Heart right ventricle (tissue), 16 donors: Measurements from ENCODE around the gene ST8SIA5. TPM values are rescaled to one million over a fixed set of nuclear protein-coding genes. Genes with fewer than 3 reads are reported as not detected.

Experiments used
- ATAC-seq, 8 donors: fragments of 200-7000 bp; cut with Tn5 transposase; one replicate each; pipeline ENCODE4 v1.9.1; 2020; ENCODE audit warnings: mild to moderate bottlenecking in 8 of 8, moderate library complexity in 8 of 8, moderate number of reproducible peaks in 1 of 8
- DNase-seq, 2 donors: peaks; one replicate each; pipeline ENCODE4 v3.0.0-alpha.2; 2020
- H3K27ac ChIP-seq, 10 donors: fragments of 200-600 bp; sonication (generic) in 2 of 10; one replicate each; pipeline versions ENCODE4 v1.5.0 to v1.8.0; 2020 to 2022; ENCODE audit warnings: mild to moderate bottlenecking in 3 of 10
- H3K27me3 ChIP-seq, 7 donors: fragments of 200-600 bp; one replicate each; pipeline ENCODE4 v1.8.0; 2021 to 2022; ENCODE audit warnings: mild to moderate bottlenecking in 2 of 7
- H3K36me3 ChIP-seq, 9 donors: fragments of 200-600 bp; sonication (generic) in 1 of 9; one replicate each; pipeline versions ENCODE4 v1.5.0 to v1.8.0; 2020 to 2022; ENCODE audit warnings: mild to moderate bottlenecking in 2 of 9
- H3K4me1 ChIP-seq, 9 donors: fragments of 200-600 bp; sonication (generic) in 1 of 9; one replicate each; pipeline versions ENCODE4 v1.5.0 to v1.8.0; 2020 to 2022; ENCODE audit warnings: mild to moderate bottlenecking in 4 of 9
- H3K4me3 ChIP-seq, 10 donors: fragments of 200-600 bp; sonication (generic) in 2 of 10; one replicate each; pipeline versions ENCODE4 v1.5.0 to v1.8.0; 2020 to 2022; ENCODE audit warnings: mild to moderate bottlenecking in 7 of 10, moderate library complexity in 2 of 10
- H3K9me3 ChIP-seq, 11 donors: fragments of 200-600 bp in 10 of 11; sonication (generic) in 2 of 11; one replicate each; pipeline versions ENCODE4 v1.5.0 to v1.8.0; 2013 to 2022; ENCODE audit warnings: mild to moderate bottlenecking in 2 of 11, control low read depth in 1 of 11, moderate library complexity in 1 of 11
- CTCF ChIP-seq, 9 donors: fragments of 200-600 bp; sonication (generic) in 2 of 9; IDR thresholded peaks; one replicate each; pipeline versions ENCODE4 v1.5.0 to v1.8.0; 2021 to 2022; ENCODE audit warnings: antibody characterized with exemption in 9 of 9, mild to moderate bottlenecking in 5 of 9, moderate library complexity in 1 of 9
- WGBS, 2 donors: extraction: QIAGEN DNeasy Blood & Tissue Kit; methylation state at CpG; one replicate each; pipeline ENCODE4 v1.1.7; 2013; ENCODE audit warnings: inconsistent platforms in 1 of 2; 5-methylcytosine and 5-hydroxymethylcytosine counted together
- intact Hi-C, 10 donors: fragments of 100-400 bp; cut with DNase I; formaldehyde crosslinking; loops; one replicate each; pipeline versions ENCODE4 v1.11.1 to v1.14.2; 2022
- polyA plus RNA-seq, 2 donors: library from polyadenylated mRNA; stranded (reverse); fragments of 200-250 nt; gene quantifications; one replicate each; pipeline ENCODE4 v1.2.3, GENCODE V29; 2013
- total RNA-seq, 10 donors: library from RNA; stranded (reverse); fragmentation: NEBNext Ultra II Directional in 3 of 10; extraction: Animal tissue kit (Norgen Biotek cat#: 25700) in 3 of 10; gene quantifications; one replicate each; pipeline versions ENCODE4 v1.2.1 to v1.2.4, GENCODE V29; 2021 to 2023
- donor health status: Arrhythmogenic right ventricular cardiomyopathy.
- donor health status: ischemic (EF 13 %, LVEDD 7.1; RV severe dilation, severe dysfunction).
- donor health status: healthy with polysubstance abuse.
- donor health status: DM: no; HTN: yes; CAD: no.
- donor health status: DM: no; HTN: no; CAD: no.
- donor health status: ischemic (EF 25% LVEDD 6.9; RV normal size, moderate dysfunction).
- donor health status: ischemic (EF 25% LVEDD 5.7; RV mildly dilated, moderate dysfunction).
- donor health status: healthy.
- donor health status: DM: yes; HTN: yes; CAD: no.
- donor health status: Ischemic cardiomyopathy.
- donor health status: ischemic (EF 35%, LVEDD 5.7; RV mildly dilated, moderate dysfunction).
- donor health status: nonischemic (EF 11% LVEDD 7.7; RV severe dilation, severe dysfunction).
- donor health status: DM: yes; HTN: yes; CAD: no.
- donor health status: PGD.
- donor health status: ischemic (EF 29% LVEDD 5.4; RV normal size, mild dysfunction).
- donor health status: nonischemic (EF 23%, LVEDD 6.1; RV moderate dilation, normal function).

The ST8SIA5 gene
- total and polyA plus RNA-seq, 12 donors, result 1.0 to 16.8 (median 5.1) TPM

- H3K27ac ChIP-seq, result peak overlapping the region in 3 of 10 donors; percentile 17 to 58 (median 35)
- H3K4me3 ChIP-seq, result no peak overlapping the region
- WGBS, 2 donors, result 31 to 39% methylated on average over 2 of the region's 2 CpGs
- TF ChIP-seq CTCF (IDR thresholded peaks at IDR 0.05), result no peak
- peaks cover 1 to 43% (median 18%) of the 10 kb centered on the region in 9 donors for H3K4me1 ChIP-seq
- no peaks in the 10 kb centered on the region for H3K36me3 ChIP-seq
- peaks cover 0 to 60% (median 32%) of the 10 kb centered on the region in 7 donors for H3K27me3 ChIP-seq
- no peaks in the 10 kb centered on the region for H3K9me3 ChIP-seq
- DNase-seq (no peak), ATAC-seq (peak in 1 of 8 donors; percentile 74)
- intact Hi-C loops, result no loop called here
Observed at GRCh38 chr18:46761059-46761769, 4.4 kb upstream of the ST8SIA5 start.

- H3K4me1 ChIP-seq, result peaks cover 2 to 56% (median 25%) of the 10 kb centered on the region in 9 donors
- ATAC-seq (no peak), DNase-seq (no peak)
- H3K27ac ChIP-seq, result no peak overlapping the region
- TF ChIP-seq CTCF (IDR thresholded peaks at IDR 0.05), result no peak
- no peak overlapping the region for H3K4me3 ChIP-seq
- intact Hi-C loops, result loop anchor here in 3 of 10 donors (5.0 to 10.0 kb wide), 2 partner anchors 48 to 65 kb away; no protein-coding TSS in a partner anchor
- peaks cover 0 to 73% (median 44%) of the 10 kb centered on the region in 7 donors for H3K27me3 ChIP-seq
- H3K36me3 ChIP-seq, result no peaks in the 10 kb centered on the region
- no peaks in the 10 kb centered on the region for H3K9me3 ChIP-seq
- WGBS, 2 donors, result 51 to 58% methylated on average over 6 of the region's 6 CpGs
Observed at GRCh38 chr18:46759890-46760289, 3.0 kb upstream of the ST8SIA5 start.

DNA sequence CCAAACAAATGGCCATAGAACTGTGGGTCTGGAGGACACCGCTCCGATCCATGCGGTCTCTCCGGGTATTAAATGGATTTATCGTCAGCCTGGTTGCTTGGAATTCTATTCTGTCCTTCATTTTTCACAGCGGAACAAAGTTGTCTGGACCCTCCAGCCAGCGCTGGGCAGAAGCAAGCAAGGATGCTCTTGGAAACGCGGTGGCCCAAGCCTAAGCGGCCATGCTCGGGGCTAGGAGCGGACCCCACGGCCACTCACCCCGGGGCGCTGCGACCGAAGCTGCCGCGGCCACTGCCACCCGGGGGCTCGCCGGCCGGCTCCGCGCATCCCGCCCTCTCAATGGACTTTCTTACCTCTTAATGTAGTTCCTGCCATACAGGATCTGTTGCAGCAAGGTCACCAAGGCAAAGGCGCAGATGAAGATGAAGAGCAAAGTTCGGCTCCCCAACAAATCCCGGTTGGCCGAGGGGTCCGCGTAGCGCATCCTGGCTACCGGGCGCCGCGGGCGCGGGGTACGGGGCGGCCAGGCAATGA lies 761 bp downstream of the ST8SIA5 start:
- 2 to 3% methylated on average over 41 of the region's 41 CpGs for WGBS, 2 donors
- H3K4me1 ChIP-seq, result peaks cover 0 to 55% (median 23%) of the 10 kb centered on the region in 9 donors
- no peak for DNase-seq
- peaks cover 0 to 66% (median 44%) of the 10 kb centered on the region in 7 donors for H3K27me3 ChIP-seq
- intact Hi-C loops, result loop anchor here in 3 of 10 donors (5.0 to 10.0 kb wide), 2 partner anchors 44 to 61 kb away; no protein-coding TSS in a partner anchor
- peak overlapping the region in 6 of 10 donors; percentile 43 to 85 (median 68) for H3K27ac ChIP-seq
- no peak for TF ChIP-seq CTCF (IDR thresholded peaks at IDR 0.05)
- peak in 2 of 8 donors; percentile 7 to 14 for ATAC-seq
- H3K4me3 ChIP-seq, result peak overlapping the region in 9 of 10 donors; percentile 32 to 56 (median 55)
- no peaks in the 10 kb centered on the region for H3K9me3 ChIP-seq
- H3K36me3 ChIP-seq, result no peaks in the 10 kb centered on the region

DNA sequence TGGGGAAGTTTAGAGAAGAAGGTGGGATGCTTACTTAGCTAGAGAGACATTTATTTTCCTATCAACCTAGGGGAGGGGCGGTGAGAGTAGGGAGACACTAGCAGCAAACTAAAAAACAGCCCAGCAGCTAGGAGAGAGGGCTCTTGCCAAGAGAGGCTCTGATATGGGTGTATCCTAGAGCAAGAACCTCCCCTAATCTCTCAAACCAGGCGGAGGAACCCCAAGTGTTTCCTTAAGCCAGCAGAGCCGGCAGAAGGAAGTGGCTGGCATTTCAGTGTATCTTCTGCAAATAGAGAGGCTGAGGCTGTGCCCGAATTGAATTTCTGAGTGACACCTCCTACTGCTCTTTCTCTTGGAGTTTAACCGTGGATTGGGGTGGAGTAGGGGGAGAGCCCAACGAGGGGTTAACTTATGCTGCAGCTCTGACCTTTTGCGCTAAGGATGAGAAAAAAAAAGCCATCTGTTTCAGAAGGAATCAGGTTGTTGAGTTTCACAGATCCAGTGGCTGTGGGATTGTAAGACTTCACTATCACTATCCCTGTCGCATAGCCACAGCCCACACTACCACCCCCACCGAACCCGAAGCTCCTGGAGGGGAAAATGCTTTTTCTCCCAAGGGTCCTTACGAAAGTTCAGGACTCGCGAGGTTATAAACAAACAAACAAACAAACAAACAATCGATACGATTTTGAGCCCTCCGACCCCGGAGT lies 1.4 kb downstream of the ST8SIA5 start:
- no peak for TF ChIP-seq CTCF (IDR thresholded peaks at IDR 0.05)
- DNase-seq (no peak), ATAC-seq (peak in 3 of 8 donors; percentile 6 to 21 (median 9))
- Histone ChIP-seq H3K36me3 (no peaks in the 10 kb centered on the region), H3K27ac (peak overlapping the region in 4 of 10 donors; percentile 62 to 85 (median 78)), H3K9me3 (no peaks in the 10 kb centered on the region), H3K4me3 (peak overlapping the region in 8 of 10 donors; percentile 42 to 56 (median 55)), H3K27me3 (peaks cover 0 to 61% (median 44%) of the 10 kb centered on the region in 7 donors), H3K4me1 (peaks cover 0 to 49% (median 22%) of the 10 kb centered on the region in 9 donors)
- intact Hi-C loops, result loop anchor here in 3 of 10 donors (5.0 to 10.0 kb wide), 2 partner anchors 43 to 61 kb away; no protein-coding TSS in a partner anchor
- WGBS, 2 donors, result 12 to 17% methylated on average over 17 of the region's 17 CpGs
